HEK293 (cell line): ENCODE measurements around the gene WIPF3.
A peak's percentile ranks its signal among the peaks of the same experiment; 100 is the strongest.

ENCODE experiments used
- CTCF ChIA-PET: fragments of 350-600 bp; formaldehyde crosslinking; extraction: SDS; loops from one replicate; lab custom pipeline; 2021; ENCODE audit warnings: antibody characterized with exemption; lab: Yijun Ruan, JAX
- POLR2A ChIA-PET: fragments of 300-600 bp; formaldehyde crosslinking; extraction: SDS; loops from one replicate; lab custom pipeline; 2020; ENCODE audit warnings: antibody characterized with exemption, inconsistent platforms; lab: Yijun Ruan, JAX
- H3K27ac ChIP-seq: fragments of 200-500 bp; sonication (Bioruptor generic); 2 replicates; pipeline ENCODE4 v1.5.1; 2014; ENCODE audit warnings: low read depth, low read length, control low read depth, inconsistent platforms; ENCODE audit errors: extremely low read depth
- H3K36me3 ChIP-seq, 2 experiments: fragments of 200-500 bp in 1 of 2; sonication (Bioruptor generic) in 1 of 2; 1 replicate in 1 of 2; 2 replicates in 1 of 2; pipeline ENCODE4 v1.5.1; 2014 to 2017; ENCODE audit warnings: inconsistent platforms in 2 of 2, low read length in 2 of 2; ENCODE audit not compliant: control insufficient read depth in 2 of 2, insufficient read depth in 1 of 2
- H3K4me1 ChIP-seq: fragments of 200-500 bp; sonication (Bioruptor generic); 2 replicates; pipeline ENCODE4 v1.5.1; 2014; ENCODE audit warnings: mild to moderate bottlenecking, low read length, inconsistent platforms; ENCODE audit not compliant: control insufficient read depth, insufficient read depth
- H3K4me3 ChIP-seq: 2 replicates; pipeline ENCODE4 v1.5.1; 2011; ENCODE audit warnings: low read depth, mild to moderate bottlenecking, control low read depth, low read length, moderate library complexity
- H3K9me3 ChIP-seq: fragments of 200-500 bp; sonication (Bioruptor generic); 2 replicates; pipeline ENCODE4 v1.5.1; 2014; ENCODE audit warnings: low read depth, low read length, inconsistent platforms; ENCODE audit not compliant: control insufficient read depth, insufficient read depth
- EGR2 ChIP-seq: fragments of 450-650 bp; formaldehyde crosslinking; IDR thresholded peaks from 2 replicates; pipeline ENCODE4 v1.5.1; 2016; ENCODE audit warnings: low read depth, missing biosample characterization, missing genetic modification characterization
- GLI2 ChIP-seq: fragments of 450-650 bp; formaldehyde crosslinking; IDR thresholded peaks from 2 replicates; pipeline ENCODE4; 2017; ENCODE audit warnings: missing biosample characterization, missing genetic modification characterization, low read depth, borderline replicate concordance
- GLIS2 ChIP-seq: fragments of 450-650 bp; formaldehyde crosslinking; IDR thresholded peaks from 2 replicates; pipeline ENCODE4 v1.5.1; 2016; ENCODE audit warnings: missing biosample characterization, missing genetic modification characterization
- KLF16 ChIP-seq: fragments of 450-650 bp; formaldehyde crosslinking; IDR thresholded peaks from 2 replicates; pipeline ENCODE4 v1.5.1; 2017; ENCODE audit warnings: missing biosample characterization, missing genetic modification characterization
- MEIS1 ChIP-seq: sonication (generic); formaldehyde crosslinking; IDR thresholded peaks from 2 replicates; pipeline ENCODE4 v1.8.1; 2022; ENCODE audit warnings: missing genetic modification reagents, mild to moderate bottlenecking, borderline replicate concordance
- MZF1 ChIP-seq: fragments of 450-650 bp; formaldehyde crosslinking; IDR thresholded peaks from 2 replicates; pipeline ENCODE4 v1.5.1; 2017; ENCODE audit warnings: missing biosample characterization, missing genetic modification characterization, borderline replicate concordance
- SP3 ChIP-seq: fragments of 450-650 bp; formaldehyde crosslinking; IDR thresholded peaks from 2 replicates; pipeline ENCODE4 v1.5.1; 2016; ENCODE audit warnings: missing biosample characterization, missing genetic modification characterization
- ZBTB17 ChIP-seq: fragments of 450-650 bp; formaldehyde crosslinking; IDR thresholded peaks from 2 replicates; pipeline ENCODE4 v1.5.1; 2016; ENCODE audit warnings: missing biosample characterization, missing genetic modification characterization
- ZBTB48 ChIP-seq: fragments of 450-650 bp; formaldehyde crosslinking; IDR thresholded peaks from 2 replicates; pipeline ENCODE4 v1.5.1; 2016; ENCODE audit warnings: missing biosample characterization, missing genetic modification characterization
- ZEB2 ChIP-seq: fragments of 450-650 bp; formaldehyde crosslinking; IDR thresholded peaks from 2 replicates; pipeline ENCODE4 v1.5.1; 2016; ENCODE audit warnings: missing biosample characterization, missing genetic modification characterization
- ZFHX2 ChIP-seq: fragments of 450-650 bp; formaldehyde crosslinking; conservative IDR thresholded peaks from 2 replicates; pipeline ENCODE4 v1.5.1; 2016; ENCODE audit warnings: missing biosample characterization, missing genetic modification characterization
- ZIC2 ChIP-seq: fragments of 450-650 bp; formaldehyde crosslinking; IDR thresholded peaks from 2 replicates; pipeline ENCODE4 v1.5.1; 2016; ENCODE audit warnings: missing biosample characterization, missing genetic modification characterization
- ZNF214 ChIP-seq: fragments of 450-650 bp; formaldehyde crosslinking; IDR thresholded peaks from 2 replicates; pipeline ENCODE4 v1.5.1; 2017; ENCODE audit warnings: missing biosample characterization, mild to moderate bottlenecking, missing genetic modification characterization, borderline replicate concordance
- ZNF239 ChIP-seq: fragments of 450-650 bp; formaldehyde crosslinking; IDR thresholded peaks from 2 replicates; pipeline ENCODE4 v1.5.1; 2016; ENCODE audit warnings: missing biosample characterization, missing genetic modification characterization
- ZNF311 ChIP-seq: fragments of 450-650 bp; formaldehyde crosslinking; IDR thresholded peaks from 2 replicates; pipeline ENCODE4 v1.5.1; 2017; ENCODE audit warnings: missing biosample characterization, missing genetic modification characterization, borderline replicate concordance
- ZNF514 ChIP-seq: fragments of 450-650 bp; formaldehyde crosslinking; IDR thresholded peaks from 2 replicates; pipeline ENCODE4 v1.5.1; 2016; ENCODE audit warnings: missing biosample characterization, missing genetic modification characterization
- ZNF529 ChIP-seq: fragments of 450-650 bp; formaldehyde crosslinking; IDR thresholded peaks from 2 replicates; pipeline ENCODE4 v1.5.1; 2017; ENCODE audit warnings: missing genetic modification characterization, missing biosample characterization; ENCODE audit not compliant: insufficient replicate concordance
- ZNF530 ChIP-seq: fragments of 450-650 bp; formaldehyde crosslinking; IDR thresholded peaks from 2 replicates; pipeline ENCODE4 v1.5.1; 2016; ENCODE audit warnings: low read depth, missing biosample characterization, missing genetic modification characterization
- ZNF558 ChIP-seq: fragments of 450-650 bp; formaldehyde crosslinking; IDR thresholded peaks from 2 replicates; pipeline ENCODE4 v1.5.1; 2016; ENCODE audit warnings: missing biosample characterization, missing genetic modification characterization
- ZNF600 ChIP-seq: fragments of 450-650 bp; formaldehyde crosslinking; IDR thresholded peaks from 2 replicates; pipeline ENCODE4 v1.5.1; 2016; ENCODE audit warnings: missing biosample characterization, missing genetic modification characterization
- ZNF623 ChIP-seq: fragments of 450-650 bp; formaldehyde crosslinking; IDR thresholded peaks from 2 replicates; pipeline ENCODE4 v1.5.1; 2016; ENCODE audit warnings: missing biosample characterization, missing genetic modification characterization
- ZNF629 ChIP-seq: fragments of 450-650 bp; formaldehyde crosslinking; IDR thresholded peaks from 2 replicates; pipeline ENCODE4 v1.5.1; 2017; ENCODE audit warnings: missing biosample characterization, missing genetic modification characterization
- ZNF654 ChIP-seq: fragments of 450-650 bp; formaldehyde crosslinking; IDR thresholded peaks from 2 replicates; pipeline ENCODE4 v1.5.1; 2016; ENCODE audit warnings: low read depth, missing biosample characterization, missing genetic modification characterization
- ZNF664 ChIP-seq: fragments of 450-650 bp; formaldehyde crosslinking; IDR thresholded peaks from 2 replicates; pipeline ENCODE4 v1.5.1; 2016; ENCODE audit warnings: missing biosample characterization, missing genetic modification characterization
- ZNF670 ChIP-seq: fragments of 450-650 bp; formaldehyde crosslinking; IDR thresholded peaks from 2 replicates; pipeline ENCODE4 v1.5.1; 2016; ENCODE audit warnings: missing biosample characterization, missing genetic modification characterization, low read depth
- ZNF707 ChIP-seq: fragments of 450-650 bp; formaldehyde crosslinking; IDR thresholded peaks from 2 replicates; pipeline ENCODE4 v1.5.1; 2016; ENCODE audit warnings: missing biosample characterization, missing genetic modification characterization
- ZNF791 ChIP-seq: fragments of 450-650 bp; formaldehyde crosslinking; IDR thresholded peaks from 2 replicates; pipeline ENCODE4 v1.5.1; 2016; ENCODE audit warnings: missing biosample characterization, missing genetic modification characterization
- ZNF843 ChIP-seq: fragments of 450-650 bp; formaldehyde crosslinking; IDR thresholded peaks from 2 replicates; pipeline ENCODE4 v1.5.1; 2016; ENCODE audit warnings: missing biosample characterization, missing genetic modification characterization
- TF ChIP-seq, protein P1 (sequence below): fragments of 450-650 bp; formaldehyde crosslinking; IDR thresholded peaks from 2 replicates; pipeline ENCODE4 v1.5.1; 2016; ENCODE audit warnings: missing biosample characterization, missing genetic modification characterization
- TF ChIP-seq, protein P2 (sequence below): IDR thresholded peaks from 2 replicates; pipeline ENCODE4 v1.6.1; 2011; ENCODE audit warnings: mild to moderate bottlenecking, low read depth, low read length, borderline replicate concordance
- TF ChIP-seq, protein P3 (sequence below): fragments of 450-650 bp; formaldehyde crosslinking; IDR thresholded peaks from 2 replicates; pipeline ENCODE4 v1.5.1; 2016; ENCODE audit warnings: missing biosample characterization, missing genetic modification characterization
- TF ChIP-seq, protein P4 (sequence below): fragments of 450-650 bp; formaldehyde crosslinking; IDR thresholded peaks from 2 replicates; pipeline ENCODE4 v1.5.1; 2016; ENCODE audit warnings: missing biosample characterization, missing genetic modification characterization

The WIPF3 gene

DNA sequence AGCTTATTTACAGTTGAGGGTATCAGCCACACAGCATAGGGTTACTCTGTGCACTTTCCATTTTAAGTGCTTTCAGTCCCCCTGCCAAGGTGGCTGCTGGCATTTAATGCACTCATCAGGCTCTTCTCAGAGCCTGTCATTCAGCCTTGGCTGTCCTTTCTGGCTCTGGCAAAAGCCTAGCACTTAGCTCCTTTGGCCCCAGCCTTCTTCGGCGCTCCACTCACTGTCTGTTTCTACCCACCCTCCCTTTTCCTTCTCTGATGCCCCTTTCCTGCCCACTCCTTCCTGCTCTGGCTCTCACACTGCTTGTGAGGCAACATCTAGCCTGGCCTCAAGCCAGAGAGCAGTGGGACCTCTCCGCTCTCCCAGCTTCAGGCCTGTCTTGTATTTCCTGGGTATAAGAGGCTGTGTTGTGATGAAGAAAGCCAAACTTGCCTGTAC lies 60.2 kb downstream of the WIPF3 start:
- TF ChIP-seq ZNF529 (tag by site-specific recombination) (no peak), ZNF629 (tag by site-specific recombination) (no peak), SP3 (tag by site-specific recombination) (no peak), ZNF214 (tag by site-specific recombination) (no peak), EGR2 (tag by site-specific recombination) (peak; percentile 53; the same call in 1 of the 2 replicates), ZEB2 (tag by site-specific recombination) (no peak), ZNF600 (tag by site-specific recombination) (0 out of 2 replicates have a peak, but pooled peaks have one; percentile 18), ZBTB17 (0 out of 2 replicates have a peak, but pooled peaks have one; percentile 11), ZNF239 (tag by site-specific recombination) (no peak), ZNF791 (no peak), ZFHX2 (peak; percentile 78), ZBTB48 (tag by site-specific recombination) (no peak), GLI2 (tag by site-specific recombination) (no peak), GLIS2 (tag by site-specific recombination) (no peak), ZNF623 (tag by site-specific recombination) (no peak), ZNF311 (tag by site-specific recombination) (no peak), ZIC2 (0 out of 2 replicates have a peak, but pooled peaks have one; percentile 33), ZNF707 (no peak), ZNF654 (tag by site-specific recombination) (no peak), ZNF843 (tag by site-specific recombination) (no peak), KLF16 (tag by site-specific recombination) (no peak)
- TF ChIP-seq, protein P1, sequence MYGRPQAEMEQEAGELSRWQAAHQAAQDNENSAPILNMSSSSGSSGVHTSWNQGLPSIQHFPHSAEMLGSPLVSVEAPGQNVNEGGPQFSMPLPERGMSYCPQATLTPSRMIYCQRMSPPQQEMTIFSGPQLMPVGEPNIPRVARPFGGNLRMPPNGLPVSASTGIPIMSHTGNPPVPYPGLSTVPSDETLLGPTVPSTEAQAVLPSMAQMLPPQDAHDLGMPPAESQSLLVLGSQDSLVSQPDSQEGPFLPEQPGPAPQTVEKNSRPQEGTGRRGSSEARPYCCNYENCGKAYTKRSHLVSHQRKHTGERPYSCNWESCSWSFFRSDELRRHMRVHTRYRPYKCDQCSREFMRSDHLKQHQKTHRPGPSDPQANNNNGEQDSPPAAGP: no peak
- TF ChIP-seq, protein P2, sequence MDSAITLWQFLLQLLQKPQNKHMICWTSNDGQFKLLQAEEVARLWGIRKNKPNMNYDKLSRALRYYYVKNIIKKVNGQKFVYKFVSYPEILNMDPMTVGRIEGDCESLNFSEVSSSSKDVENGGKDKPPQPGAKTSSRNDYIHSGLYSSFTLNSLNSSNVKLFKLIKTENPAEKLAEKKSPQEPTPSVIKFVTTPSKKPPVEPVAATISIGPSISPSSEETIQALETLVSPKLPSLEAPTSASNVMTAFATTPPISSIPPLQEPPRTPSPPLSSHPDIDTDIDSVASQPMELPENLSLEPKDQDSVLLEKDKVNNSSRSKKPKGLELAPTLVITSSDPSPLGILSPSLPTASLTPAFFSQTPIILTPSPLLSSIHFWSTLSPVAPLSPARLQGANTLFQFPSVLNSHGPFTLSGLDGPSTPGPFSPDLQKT: no peak
- TF ChIP-seq, protein P3, sequence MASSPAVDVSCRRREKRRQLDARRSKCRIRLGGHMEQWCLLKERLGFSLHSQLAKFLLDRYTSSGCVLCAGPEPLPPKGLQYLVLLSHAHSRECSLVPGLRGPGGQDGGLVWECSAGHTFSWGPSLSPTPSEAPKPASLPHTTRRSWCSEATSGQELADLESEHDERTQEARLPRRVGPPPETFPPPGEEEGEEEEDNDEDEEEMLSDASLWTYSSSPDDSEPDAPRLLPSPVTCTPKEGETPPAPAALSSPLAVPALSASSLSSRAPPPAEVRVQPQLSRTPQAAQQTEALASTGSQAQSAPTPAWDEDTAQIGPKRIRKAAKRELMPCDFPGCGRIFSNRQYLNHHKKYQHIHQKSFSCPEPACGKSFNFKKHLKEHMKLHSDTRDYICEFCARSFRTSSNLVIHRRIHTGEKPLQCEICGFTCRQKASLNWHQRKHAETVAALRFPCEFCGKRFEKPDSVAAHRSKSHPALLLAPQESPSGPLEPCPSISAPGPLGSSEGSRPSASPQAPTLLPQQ (tag by site-specific recombination): peak; percentile 67
- peaks cover 3% of the 10 kb centered on the region; the same call in 1 of the 2 replicates for H3K4me1 ChIP-seq
- CTCF ChIA-PET: no interaction called here
- H3K9me3 ChIP-seq: no peaks in the 10 kb centered on the region
- no peaks in the 10 kb centered on the region for H3K36me3 ChIP-seq
- no peak overlapping the region for H3K4me3 ChIP-seq
- no peak overlapping the region for H3K27ac ChIP-seq
- POLR2A ChIA-PET: no interaction called here

DNA sequence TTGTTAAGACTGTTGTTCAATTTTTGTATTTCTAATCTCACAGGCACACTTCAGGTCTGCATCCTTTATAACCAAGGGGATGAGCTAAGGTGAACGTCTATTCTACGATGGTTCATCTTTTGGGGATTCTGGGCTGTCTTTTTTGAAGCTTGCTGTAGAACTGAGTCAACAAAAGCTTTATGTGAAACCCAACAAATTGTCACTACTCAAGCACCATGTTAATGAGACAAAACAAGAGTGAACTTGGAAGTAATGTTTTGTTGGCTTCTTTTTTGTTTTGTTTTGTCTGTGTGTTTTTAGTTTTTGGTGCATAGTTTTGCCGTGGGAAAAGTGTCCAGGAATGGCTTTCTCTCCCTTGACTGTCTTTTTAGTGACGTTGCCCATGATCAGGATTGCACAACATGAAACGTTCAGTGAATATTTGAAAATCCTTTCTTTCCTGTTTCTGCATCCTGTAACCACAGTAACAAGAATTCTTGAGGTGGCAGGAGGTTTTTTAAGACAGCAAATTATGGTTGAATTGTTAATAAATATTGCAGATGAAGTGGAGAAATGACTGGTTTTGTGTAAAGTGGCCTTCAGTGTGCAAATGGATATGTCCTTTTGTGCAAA lies 65.6 kb downstream of the WIPF3 start:
- ChIA-PET POLR2A (no interaction called here), CTCF (interaction anchor here (0.6 to 1.1 kb wide), 3 partner anchors 10 to 159 kb away, joined by 3 to 6 read pairs (median 4); no protein-coding TSS in a partner anchor)
- no peak overlapping the region for H3K27ac ChIP-seq
- no peaks in the 10 kb centered on the region for H3K36me3 ChIP-seq
- H3K9me3 ChIP-seq: no peaks in the 10 kb centered on the region
- H3K4me1 ChIP-seq: no peaks in the 10 kb centered on the region
- no peak overlapping the region for H3K4me3 ChIP-seq
- no peak for TF ChIP-seq ZNF530 (tag by site-specific recombination)
- TF ChIP-seq, protein P4, sequence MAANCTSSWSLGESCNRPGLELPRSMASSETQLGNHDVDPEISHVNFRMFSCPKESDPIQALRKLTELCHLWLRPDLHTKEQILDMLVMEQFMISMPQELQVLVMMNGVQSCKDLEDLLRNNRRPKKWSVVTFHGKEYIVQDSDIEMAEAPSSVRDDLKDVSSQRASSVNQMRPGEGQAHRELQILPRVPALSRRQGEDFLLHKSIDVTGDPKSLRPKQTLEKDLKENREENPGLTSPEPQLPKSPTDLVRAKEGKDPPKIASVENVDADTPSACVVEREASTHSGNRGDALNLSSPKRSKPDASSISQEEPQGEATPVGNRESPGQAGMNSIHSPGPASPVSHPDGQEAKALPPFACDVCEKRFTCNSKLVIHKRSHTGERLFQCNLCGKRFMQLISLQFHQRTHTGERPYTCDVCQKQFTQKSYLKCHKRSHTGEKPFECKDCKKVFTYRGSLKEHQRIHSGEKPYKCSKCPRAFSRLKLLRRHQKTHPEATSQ (tag by site-specific recombination): no peak
- TF ChIP-seq ZNF558 (tag by site-specific recombination): no peak
- no peak for TF ChIP-seq MZF1
- TF ChIP-seq ZNF670 (tag by site-specific recombination): no peak
- no peak for TF ChIP-seq ZNF514 (tag by site-specific recombination)
- no peak for TF ChIP-seq MEIS1
- no peak for TF ChIP-seq ZNF664 (tag by site-specific recombination)
